Embryonic facial prominence (tissue), 1 donor: ENCODE data around the gene PPP2R5C.
"Not testable (repeated sequence)": the region's sequence is repeated elsewhere in the genome, so short reads cannot be mapped to it uniquely, and the experiment has no call there.

Source experiments
- DNase-seq: peaks from one replicate; pipeline ENCODE4 v3.0.0-alpha.2; 2016; ENCODE audit errors: extremely low spot score

The PPP2R5C gene

DNA sequence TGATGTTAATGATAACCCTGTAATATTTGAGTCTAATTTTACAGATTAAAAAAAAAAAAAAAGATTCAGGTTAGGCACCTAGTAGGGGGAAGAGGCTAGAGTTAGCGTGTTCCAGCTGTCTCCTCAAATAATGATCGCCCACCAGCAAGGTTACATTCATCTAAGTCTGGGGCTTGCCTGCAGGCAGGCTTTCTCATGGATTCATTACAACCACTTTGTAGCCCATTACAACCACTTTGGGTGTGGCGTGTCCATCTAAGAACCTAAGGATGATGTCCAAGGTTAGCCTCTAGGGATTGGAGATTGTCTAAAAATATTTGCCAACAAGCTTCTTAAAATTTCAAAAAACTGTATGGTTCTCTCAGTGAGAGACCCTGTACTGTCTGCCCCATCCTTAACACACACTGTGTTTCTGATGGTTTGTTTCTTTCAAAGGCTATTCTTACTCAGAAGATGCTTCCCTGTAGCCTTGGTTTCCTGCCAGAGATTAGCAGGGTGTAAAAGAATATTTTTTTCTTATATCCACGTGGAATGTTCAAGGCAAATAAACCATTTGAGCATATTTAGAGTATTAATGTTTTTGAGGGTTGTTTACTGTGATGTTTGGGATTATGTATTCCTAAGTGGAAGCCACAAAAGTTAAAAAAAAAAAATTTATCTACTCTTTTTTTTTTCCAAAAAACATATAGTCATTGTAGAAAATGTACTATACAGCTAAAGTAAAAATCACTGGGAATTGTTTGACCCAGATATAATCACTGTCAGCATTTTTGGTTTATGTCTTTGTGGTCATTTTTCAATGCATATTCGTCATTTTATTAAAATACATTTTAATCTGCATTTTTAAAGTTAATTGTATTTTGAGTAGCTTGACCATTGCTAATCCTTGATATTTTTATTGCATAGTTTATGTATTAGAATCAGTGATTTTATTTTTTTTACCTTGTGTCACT is 204.5 kb downstream of the PPP2R5C start:
- no peak for DNase-seq

- DNase-seq, result no peak
These were observed 205.2 kb downstream of the PPP2R5C start for GRCh38 chr14:101966742-101967141.

DNA sequence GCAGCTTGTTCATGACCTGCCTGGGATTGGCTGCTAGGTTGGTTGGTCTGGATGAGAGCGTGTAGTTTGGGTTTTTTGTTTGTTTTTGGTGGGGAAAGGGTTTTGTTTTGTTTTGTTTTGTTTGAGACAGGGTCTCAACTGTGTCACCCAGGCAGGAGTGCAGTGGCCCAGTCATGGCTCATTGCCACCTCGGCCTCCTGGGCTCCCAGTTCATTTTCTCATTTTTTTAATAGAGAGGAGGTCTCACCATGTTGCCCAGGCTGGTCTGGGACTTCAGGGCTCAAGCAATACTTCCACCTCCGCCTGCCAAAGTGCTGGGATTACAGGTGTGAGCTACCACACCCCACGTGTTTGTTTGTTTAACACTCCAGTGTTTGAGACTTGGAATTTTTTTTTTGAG is 206.7 kb downstream of the PPP2R5C start:
- no peak for DNase-seq

GRCh38 chr14:101969481-101969880 is 208.0 kb downstream of the PPP2R5C start:
- no peak for DNase-seq

DNA sequence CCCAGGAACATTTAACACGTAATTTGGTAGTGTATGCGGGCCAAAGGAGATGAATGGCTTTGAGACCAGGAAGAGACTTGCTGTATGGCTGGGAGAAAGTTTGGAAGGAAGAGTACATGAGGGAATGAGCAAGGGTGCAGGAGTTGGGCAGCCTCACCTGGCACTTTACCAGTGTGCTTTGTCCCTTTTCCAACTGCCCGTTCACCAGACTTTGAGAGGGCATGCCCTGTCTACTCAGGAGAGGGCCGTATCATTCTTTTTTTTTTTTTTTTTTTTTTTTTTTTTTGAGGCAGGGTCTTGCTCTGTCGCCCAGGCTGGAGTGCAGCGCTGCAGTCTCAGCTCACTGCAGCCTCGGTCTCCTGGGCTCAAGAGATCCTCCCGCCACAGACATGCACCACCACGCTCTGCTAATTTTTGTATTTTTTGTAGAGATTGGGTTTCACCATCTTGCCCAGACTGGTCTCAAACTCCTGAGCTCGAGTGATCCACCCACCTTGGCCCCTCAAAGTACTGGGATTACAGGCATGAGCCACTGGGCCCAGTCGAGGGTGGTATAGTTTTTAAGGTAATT is 209.4 kb downstream of the PPP2R5C start:
- no peak for DNase-seq

DNA sequence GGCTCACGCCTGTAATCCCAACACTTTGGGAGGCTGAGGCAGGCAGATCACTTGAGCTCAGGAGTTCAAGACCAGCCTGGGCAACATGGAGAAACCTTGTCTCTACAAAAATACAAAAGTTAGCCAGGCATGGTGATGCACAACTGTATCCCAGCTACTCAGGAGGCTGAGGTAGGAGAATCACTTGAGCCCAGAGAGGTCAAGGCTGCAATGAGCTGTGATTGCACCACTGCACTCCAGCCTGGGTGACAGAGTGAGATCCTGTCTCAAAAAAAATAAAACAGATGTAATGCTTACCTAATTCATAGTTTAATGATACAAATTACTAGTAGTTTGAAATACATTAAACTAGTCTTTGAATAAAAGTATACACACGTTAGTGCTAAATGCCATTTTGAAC is 209.9 kb downstream of the PPP2R5C start:
- DNase-seq, result not testable (repeated sequence)

DNA sequence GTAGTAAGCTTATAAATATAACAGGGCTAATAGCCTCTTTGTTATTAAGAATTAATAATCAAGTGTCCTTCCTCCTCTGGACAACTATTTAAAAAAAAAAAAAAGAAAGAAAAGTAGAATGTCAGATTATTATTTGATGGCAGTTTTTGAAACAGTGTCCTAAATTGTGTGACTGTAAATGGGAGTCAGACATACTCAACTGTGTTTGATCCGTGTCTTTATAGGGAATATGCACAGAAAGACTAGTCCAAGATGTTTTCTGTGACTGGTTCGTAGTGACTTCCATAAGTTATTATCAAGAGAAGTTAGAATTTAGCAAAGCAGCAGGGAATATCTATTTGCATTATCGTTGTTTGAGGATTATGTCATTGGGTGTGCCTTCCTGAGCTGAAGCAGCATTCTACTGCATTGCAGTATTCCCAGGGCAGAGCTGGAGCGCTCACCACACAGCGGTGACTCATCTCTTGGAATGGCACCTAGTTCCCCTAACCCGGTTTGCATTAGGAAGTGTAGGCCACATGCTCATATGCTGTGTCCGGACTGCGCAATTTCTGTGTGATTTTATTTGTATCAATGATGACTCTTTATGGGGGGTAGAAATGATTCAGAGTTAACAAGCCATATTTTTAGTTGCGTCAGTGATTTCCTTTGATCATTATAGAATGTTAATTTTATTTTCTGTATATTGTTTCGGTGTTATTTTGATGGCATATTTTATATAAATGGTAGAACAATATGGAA is 210.8 kb downstream of the PPP2R5C start:
- DNase-seq, result no peak

- no peak for DNase-seq
These were observed 211.8 kb downstream of the PPP2R5C start for GRCh38 chr14:101973356-101973755.

DNA sequence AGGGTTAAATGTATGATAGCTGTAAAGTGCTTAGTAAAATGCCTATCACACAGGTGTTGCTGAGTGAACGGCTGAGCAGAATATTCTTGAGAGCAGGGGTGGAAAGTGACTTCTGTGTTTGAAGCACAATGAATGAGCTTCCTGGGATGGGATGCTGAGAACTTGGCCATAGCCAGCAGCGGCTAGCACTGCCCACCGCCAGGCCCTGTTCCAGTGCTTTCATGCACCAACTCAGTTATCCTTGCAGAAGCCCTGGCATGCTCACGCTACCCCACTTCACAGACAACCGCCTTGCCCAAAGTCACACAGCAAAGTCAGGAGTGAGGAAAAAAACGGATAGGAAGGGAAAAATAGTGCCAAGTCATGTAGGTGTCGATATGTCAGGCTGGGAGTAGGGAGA is 213.7 kb downstream of the PPP2R5C start:
- no peak for DNase-seq
